ENCODE results near the gene PRR27. TPM values are rescaled to one million over a fixed set of nuclear protein-coding genes. Genes with fewer than 3 reads are reported as not detected.

Gene PRR27
- total and polyA plus RNA-seq, 2 donors (not counting 3 experiments of a cell fraction or from before 2014, with no cell fraction given) = not detected

DNA sequence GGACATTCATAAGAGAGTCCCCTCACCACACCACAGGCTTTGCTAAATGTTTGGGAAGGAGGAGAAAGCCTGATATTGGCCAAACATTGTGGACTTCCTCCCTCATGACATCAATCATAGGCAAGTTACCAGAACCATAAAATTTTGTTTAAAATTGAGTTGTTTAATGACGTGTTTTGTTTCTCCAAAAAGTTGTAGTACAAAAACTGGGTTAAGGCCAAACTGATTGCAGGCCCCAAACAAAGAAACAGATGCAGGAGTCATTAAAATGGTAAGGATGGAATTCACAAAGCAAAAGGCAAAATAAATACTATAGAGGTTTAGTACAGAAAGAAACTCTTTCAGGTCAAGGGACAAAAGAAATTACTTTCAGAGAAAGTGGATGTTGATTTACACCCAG is 37.6 kb downstream of the PRR27 start:
- Histone ChIP-seq H2AFZ (ENCODE audit: low read depth, low read length) (no peak overlapping the region), H4K20me1 (replicated peaks; ENCODE audit: control insufficient read depth, extremely low read depth, insufficient read depth, low read length) (no peaks in the 10 kb centered on the region), H3K9me1 (replicated peaks; ENCODE audit: control insufficient read depth, extremely low read depth, insufficient read depth, low read length) (no peaks in the 10 kb centered on the region), H3K27ac (ENCODE audit: insufficient read depth, low read depth, low read length) (no peak overlapping the region), H3K4me3 (replicated peaks in 1 of 3; ENCODE audit: insufficient read depth in 1 of 3, low read depth in 1 of 3, low read length in 3 of 3) (no peak overlapping the region), H3K79me2 (ENCODE audit: control insufficient read depth, insufficient read depth, low read length) (no peaks in the 10 kb centered on the region), H3K9ac (replicated peaks; ENCODE audit: extremely low read depth, insufficient read depth, low read length) (no peak overlapping the region), H3K36me3 (ENCODE audit: control insufficient read depth in 2 of 2, extremely low read depth in 1 of 2, insufficient read depth in 2 of 2, low read length in 2 of 2) (no peaks in the 10 kb centered on the region), H3K4me1 (ENCODE audit: control insufficient read depth, extremely low read depth, insufficient read depth, low read length) (no peaks in the 10 kb centered on the region), H3K4me2 (ENCODE audit: insufficient read depth, low read length) (no peak overlapping the region), H3K27me3 (ENCODE audit: control insufficient read depth in 2 of 2, insufficient read depth in 2 of 2, low read length in 2 of 2) (peaks cover 0 to 1% of the 10 kb centered on the region in 2 experiments), H3K9me3 (replicated peaks; ENCODE audit: control insufficient read depth, insufficient read depth, low read length) (no peaks in the 10 kb centered on the region)
- ChIA-PET CTCF (interaction anchor here (1.8 kb wide), 1 partner anchor 8 kb away, joined by 10 read pairs; no protein-coding TSS in a partner anchor), POLR2A (no interaction called here)
- no peak for FAIRE-seq
- TF ChIP-seq, protein P1, sequence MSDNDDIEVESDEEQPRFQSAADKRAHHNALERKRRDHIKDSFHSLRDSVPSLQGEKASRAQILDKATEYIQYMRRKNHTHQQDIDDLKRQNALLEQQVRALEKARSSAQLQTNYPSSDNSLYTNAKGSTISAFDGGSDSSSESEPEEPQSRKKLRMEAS (IDR thresholded peaks at IDR 0.05; ENCODE audit: insufficient read depth, insufficient read length) = no peak
- TF ChIP-seq EZH2 (IDR thresholded peaks at IDR 0.05; ENCODE audit: borderline replicate concordance, low read depth, low read length, severe bottlenecking) (no peak), POLR2A (IDR thresholded peaks at IDR 0.05; ENCODE audit: low read depth, low read length) (no peak), POLR2AphosphoS5 (IDR thresholded peaks at IDR 0.05; ENCODE audit: insufficient read depth, low read depth, low read length) (no peak), GATA2 (IDR thresholded peaks at IDR 0.05; ENCODE audit: insufficient read depth, insufficient read length, low read depth, low read length) (no peak), MYC (IDR thresholded peaks at IDR 0.05; ENCODE audit: low read depth, low read length) (no peak), JUN (IDR thresholded peaks at IDR 0.05; ENCODE audit: borderline replicate concordance, insufficient read depth, insufficient read length, low read depth) (no peak), FOS (IDR thresholded peaks at IDR 0.05; ENCODE audit: borderline replicate concordance, insufficient read depth, low read length) (no peak)
- TF ChIP-seq, protein P2, sequence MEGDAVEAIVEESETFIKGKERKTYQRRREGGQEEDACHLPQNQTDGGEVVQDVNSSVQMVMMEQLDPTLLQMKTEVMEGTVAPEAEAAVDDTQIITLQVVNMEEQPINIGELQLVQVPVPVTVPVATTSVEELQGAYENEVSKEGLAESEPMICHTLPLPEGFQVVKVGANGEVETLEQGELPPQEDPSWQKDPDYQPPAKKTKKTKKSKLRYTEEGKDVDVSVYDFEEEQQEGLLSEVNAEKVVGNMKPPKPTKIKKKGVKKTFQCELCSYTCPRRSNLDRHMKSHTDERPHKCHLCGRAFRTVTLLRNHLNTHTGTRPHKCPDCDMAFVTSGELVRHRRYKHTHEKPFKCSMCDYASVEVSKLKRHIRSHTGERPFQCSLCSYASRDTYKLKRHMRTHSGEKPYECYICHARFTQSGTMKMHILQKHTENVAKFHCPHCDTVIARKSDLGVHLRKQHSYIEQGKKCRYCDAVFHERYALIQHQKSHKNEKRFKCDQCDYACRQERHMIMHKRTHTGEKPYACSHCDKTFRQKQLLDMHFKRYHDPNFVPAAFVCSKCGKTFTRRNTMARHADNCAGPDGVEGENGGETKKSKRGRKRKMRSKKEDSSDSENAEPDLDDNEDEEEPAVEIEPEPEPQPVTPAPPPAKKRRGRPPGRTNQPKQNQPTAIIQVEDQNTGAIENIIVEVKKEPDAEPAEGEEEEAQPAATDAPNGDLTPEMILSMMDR (IDR thresholded peaks at IDR 0.05; ENCODE audit: extremely low read depth in 1 of 2, insufficient read depth in 1 of 2, low read depth in 1 of 2, low read length in 2 of 2) = no peak
- DNase-seq (ENCODE audit: low read depth, low spot score) = no peak
- intact Hi-C loops (cut with micrococcal nuclease) (no loop called here), dilution Hi-C loops (cut with MboI; ENCODE audit: extremely low pct_ligation_motif_present, low sequenced_read_pairs) (no loop called here)
- BruUV-seq (replicated peaks) = no TSS peak

All from endothelial cell of umbilical vein (primary cell).